Vagina (tissue), 2 donors: ENCODE data around the gene VPS37D.

ENCODE experiments used
- POLR2AphosphoS5 ChIP-seq, 2 donors: sonication (generic); formaldehyde crosslinking; IDR thresholded peaks; one replicate each; pipeline ENCODE4 v1.9.0; 2017; ENCODE audit warnings: antibody characterized with exemption in 2 of 2, mild to moderate bottlenecking in 2 of 2, low read depth in 1 of 2; ENCODE audit not compliant: insufficient read depth in 1 of 2
- TF ChIP-seq, protein P1 (sequence below), 3 experiments: fragments of 450-650 bp in 2 of 3; fragments of 200-600 bp in 1 of 3; sonication (generic) in 1 of 3; IDR thresholded peaks; one replicate each; pipeline ENCODE4 v1.5.1; 2017 to 2019; ENCODE audit warnings: antibody characterized with exemption in 3 of 3, mild to moderate bottlenecking in 2 of 3, moderate library complexity in 2 of 3

DNA sequence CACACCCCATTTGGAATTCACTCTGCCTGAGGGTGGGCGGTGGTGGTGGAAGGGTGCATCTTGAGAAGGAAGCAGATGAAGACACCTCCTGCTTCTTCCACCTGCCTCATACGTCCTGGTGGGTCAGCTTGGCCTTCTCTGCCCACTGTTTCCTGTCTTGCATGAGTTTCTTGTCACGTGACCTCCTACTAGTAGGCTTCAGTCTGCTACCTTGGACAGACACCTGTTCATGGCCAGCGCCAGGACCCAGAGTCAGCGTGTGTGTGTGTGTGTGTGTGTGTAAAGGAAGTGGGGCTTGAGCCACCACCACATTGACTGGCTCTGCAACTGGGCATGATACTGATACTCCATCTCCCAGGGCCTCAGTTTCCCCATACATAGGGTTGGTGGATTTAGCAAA is 17.1 kb upstream of the VPS37D start:
- TF ChIP-seq POLR2AphosphoS5 (IDR thresholded peaks at IDR 0.05; ENCODE audit: insufficient read depth in 1 of 2, low read depth in 1 of 2), result no peak
- TF ChIP-seq, protein P1, sequence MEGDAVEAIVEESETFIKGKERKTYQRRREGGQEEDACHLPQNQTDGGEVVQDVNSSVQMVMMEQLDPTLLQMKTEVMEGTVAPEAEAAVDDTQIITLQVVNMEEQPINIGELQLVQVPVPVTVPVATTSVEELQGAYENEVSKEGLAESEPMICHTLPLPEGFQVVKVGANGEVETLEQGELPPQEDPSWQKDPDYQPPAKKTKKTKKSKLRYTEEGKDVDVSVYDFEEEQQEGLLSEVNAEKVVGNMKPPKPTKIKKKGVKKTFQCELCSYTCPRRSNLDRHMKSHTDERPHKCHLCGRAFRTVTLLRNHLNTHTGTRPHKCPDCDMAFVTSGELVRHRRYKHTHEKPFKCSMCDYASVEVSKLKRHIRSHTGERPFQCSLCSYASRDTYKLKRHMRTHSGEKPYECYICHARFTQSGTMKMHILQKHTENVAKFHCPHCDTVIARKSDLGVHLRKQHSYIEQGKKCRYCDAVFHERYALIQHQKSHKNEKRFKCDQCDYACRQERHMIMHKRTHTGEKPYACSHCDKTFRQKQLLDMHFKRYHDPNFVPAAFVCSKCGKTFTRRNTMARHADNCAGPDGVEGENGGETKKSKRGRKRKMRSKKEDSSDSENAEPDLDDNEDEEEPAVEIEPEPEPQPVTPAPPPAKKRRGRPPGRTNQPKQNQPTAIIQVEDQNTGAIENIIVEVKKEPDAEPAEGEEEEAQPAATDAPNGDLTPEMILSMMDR (IDR thresholded peaks at IDR 0.05), result no peak
